ENCODE data around the gene PDCL2.
"Not testable (repeated sequence)": the region's sequence is repeated elsewhere in the genome, so short reads cannot be mapped to it uniquely, and the experiment has no call there.

PDCL2 gene

GRCh38 chr4:55588160-55588559 lies 3.9 kb downstream of the PDCL2 start:
- no peak for DNase-seq (ENCODE audit: low spot score)

- not testable (repeated sequence) for DNase-seq (ENCODE audit: low spot score)
Observed at GRCh38 chr4:55582773-55583172, 9.3 kb downstream of the PDCL2 start.

- DNase-seq (ENCODE audit: low spot score), result no peak
Observed at GRCh38 chr4:55578341-55579010, 13.6 kb downstream of the PDCL2 start.

- no peak for DNase-seq (ENCODE audit: low spot score)
Observed at GRCh38 chr4:55575513-55575912, 16.5 kb downstream of the PDCL2 start.

- no peak for DNase-seq (ENCODE audit: low spot score)
Observed at GRCh38 chr4:55574252-55574651, 17.8 kb downstream of the PDCL2 start.

GRCh38 chr4:55571806-55572205 lies 20.2 kb downstream of the PDCL2 start:
- DNase-seq (ENCODE audit: low spot score), result no peak

GRCh38 chr4:55568905-55569504 lies 23.0 kb downstream of the PDCL2 start:
- DNase-seq (ENCODE audit: low spot score), result no peak

GRCh38 chr4:55561889-55562288 lies 30.2 kb downstream of the PDCL2 start:
- DNase-seq (ENCODE audit: low spot score), result no peak

- no peak for DNase-seq (ENCODE audit: low spot score)
Observed at GRCh38 chr4:55560096-55560495, 31.9 kb downstream of the PDCL2 start.

GRCh38 chr4:55554453-55555030 lies 37.5 kb downstream of the PDCL2 start:
- peak; percentile 47 for DNase-seq (ENCODE audit: low spot score)

GRCh38 chr4:55553441-55554201 lies 38.4 kb downstream of the PDCL2 start:
- DNase-seq (ENCODE audit: low spot score), result peak; percentile 35

GRCh38 chr4:55551964-55552363 lies 40.1 kb downstream of the PDCL2 start:
- DNase-seq (ENCODE audit: low spot score), result not testable (repeated sequence)

- peak; percentile 40 for DNase-seq (ENCODE audit: low spot score)
Observed at GRCh38 chr4:55549888-55550287, 42.2 kb downstream of the PDCL2 start.

- DNase-seq (ENCODE audit: low spot score), result no peak
Observed at GRCh38 chr4:55547918-55548317, 44.1 kb downstream of the PDCL2 start.

- no peak for DNase-seq (ENCODE audit: low spot score)
Observed at GRCh38 chr4:55547466-55547770, 44.6 kb downstream of the PDCL2 start.

- peak; percentile 84 for DNase-seq (ENCODE audit: low spot score)
Observed at GRCh38 chr4:55546756-55547465, 45.1 kb downstream of the PDCL2 start, which contains the start of gene CLOCK. CLOCK (minus strand) TSS chr4:55546909; CDS start chr4:55482785, 64,124 bp downstream.

- no peak for DNase-seq (ENCODE audit: low spot score)
Observed at GRCh38 chr4:55546506-55546755, 45.6 kb downstream of the PDCL2 start.

- DNase-seq (ENCODE audit: low spot score), result peak; percentile 64
Observed at GRCh38 chr4:55545641-55546505, 46.2 kb downstream of the PDCL2 start.

GRCh38 chr4:55545151-55545550 lies 46.9 kb downstream of the PDCL2 start:
- DNase-seq (ENCODE audit: low spot score), result no peak

- peak; percentile 28 for DNase-seq (ENCODE audit: low spot score)
Observed at GRCh38 chr4:55543858-55544257, 48.2 kb downstream of the PDCL2 start.

GRCh38 chr4:55540271-55540670 lies 51.8 kb downstream of the PDCL2 start:
- DNase-seq (ENCODE audit: low spot score), result no peak

GRCh38 chr4:55539658-55540057 lies 52.4 kb downstream of the PDCL2 start:
- DNase-seq (ENCODE audit: low spot score), result no peak

Measured in CD4-positive, alpha-beta T cell treated with Interleukin-15 for 4 hours (primary cell).